Kidney (tissue), 14 donors: ENCODE data around the gene TCN2. TPM values are rescaled to one million over a fixed set of nuclear protein-coding genes. Genes with fewer than 3 reads are reported as not detected.

Experiments
- DNase-seq, 5 donors: peaks; one replicate each; pipeline ENCODE4 v3.0.0-alpha.2; 2013 to 2020
- FAIRE-seq: peaks from 2 replicates; lab custom pipeline; 2012; peaks lifted over from hg19 to GRCh38; lab: Jason Lieb, UNC
- H3K27ac ChIP-seq, 2 donors: one replicate each; pipeline ENCODE4 v1.7.0; 2013; ENCODE audit warnings: low read depth in 2 of 2, low read length in 2 of 2, inconsistent platforms in 1 of 2
- H3K27me3 ChIP-seq: one replicate; pipeline ENCODE4 v1.7.1; 2013; ENCODE audit warnings: low read length, inconsistent platforms; ENCODE audit not compliant: control insufficient read depth, insufficient read depth
- H3K36me3 ChIP-seq, 3 donors: one replicate each; pipeline versions ENCODE4 v1.7.0 to v1.7.1; 2013; ENCODE audit warnings: low read length in 3 of 3, control low read depth in 1 of 3, inconsistent platforms in 1 of 3; ENCODE audit not compliant: insufficient read depth in 3 of 3, control insufficient read depth in 2 of 3
- H3K4me1 ChIP-seq, 3 donors: one replicate each; pipeline versions ENCODE4 v1.7.0 to v1.7.1; 2013; ENCODE audit warnings: low read length in 3 of 3, inconsistent platforms in 1 of 3, low read depth in 1 of 3; ENCODE audit not compliant: control insufficient read depth in 2 of 3, insufficient read depth in 2 of 3
- H3K4me3 ChIP-seq, 3 donors: one replicate each; pipeline versions ENCODE4 v1.7.0 to v1.8.1; 2013; ENCODE audit warnings: low read length in 3 of 3, control low read depth in 1 of 3, inconsistent platforms in 1 of 3
- H3K9ac ChIP-seq, 3 donors: one replicate each; pipeline versions ENCODE4 v1.7.0 to v1.7.1; 2013; ENCODE audit warnings: low read length in 3 of 3, control low read depth in 1 of 3, inconsistent platforms in 1 of 3
- H3K9me3 ChIP-seq, 3 donors: one replicate each; pipeline versions ENCODE4 v1.7.0 to v1.7.1; 2013; ENCODE audit warnings: low read length in 3 of 3, control low read depth in 1 of 3, inconsistent platforms in 1 of 3; ENCODE audit not compliant: control insufficient read depth in 2 of 3, insufficient read depth in 1 of 3
- CTCF ChIP-seq: IDR thresholded peaks from 3 replicates; pipeline ENCODE4 v1.5.1; 2012; ENCODE audit warnings: mild to moderate bottlenecking, moderate library complexity, borderline replicate concordance; ENCODE audit not compliant: insufficient read depth; ENCODE audit errors: extremely low read depth
- intact Hi-C: fragments of 100-400 bp; cut with DNase I; formaldehyde crosslinking; loops from one replicate; pipeline ENCODE4 v1.11.1; 2022
- polyA plus RNA-seq: library from polyadenylated mRNA; stranded (reverse); fragments of 350-450 nt; fragmentation: Illumina TruSeq; extraction: RNeasy Lipid Tissue Mini Kit (QIAGEN cat#74804); gene quantifications from one replicate; pipeline ENCODE4 v1.2.3, GENCODE V29; 2014; ENCODE audit warnings: low read depth, low replicate concordance; ENCODE audit not compliant: insufficient read depth
- total RNA-seq: library from RNA; stranded (reverse); fragmentation: NEBNext Ultra II Directional; extraction: Animal tissue kit (Norgen Biotek cat#: 25700); gene quantifications from one replicate; pipeline ENCODE4 v1.2.1, GENCODE V29; 2021
- donor health status: control.
- donor health status: control.
- donor health status: control.
- donor health status: control.
- donor health status: control.
- donor health status: DM: yes; HTN: yes; CAD: no.
- donor health status: Normal renal cell carcinoma (clear cell type).

Gene TCN2
- total and polyA plus RNA-seq, 2 donors from 2014 or later = 71.3 to 174 TPM

- FAIRE-seq (no peak), DNase-seq (no peak)
- H3K4me3 ChIP-seq = no peak overlapping the region
- TF ChIP-seq CTCF = no peak
- no peak overlapping the region for H3K27ac ChIP-seq
- peaks cover 0 to 23% (median 16%) of the 10 kb centered on the region in 3 donors for H3K4me1 ChIP-seq
- H3K36me3 ChIP-seq = no peaks in the 10 kb centered on the region
- no peaks in the 10 kb centered on the region for H3K27me3 ChIP-seq
- intact Hi-C loops = no loop called here
- H3K9me3 ChIP-seq = no peaks in the 10 kb centered on the region
- H3K9ac ChIP-seq = no peak overlapping the region
Observed at GRCh38 chr22:30568137-30568805, 38.7 kb upstream of the TCN2 start.

DNA sequence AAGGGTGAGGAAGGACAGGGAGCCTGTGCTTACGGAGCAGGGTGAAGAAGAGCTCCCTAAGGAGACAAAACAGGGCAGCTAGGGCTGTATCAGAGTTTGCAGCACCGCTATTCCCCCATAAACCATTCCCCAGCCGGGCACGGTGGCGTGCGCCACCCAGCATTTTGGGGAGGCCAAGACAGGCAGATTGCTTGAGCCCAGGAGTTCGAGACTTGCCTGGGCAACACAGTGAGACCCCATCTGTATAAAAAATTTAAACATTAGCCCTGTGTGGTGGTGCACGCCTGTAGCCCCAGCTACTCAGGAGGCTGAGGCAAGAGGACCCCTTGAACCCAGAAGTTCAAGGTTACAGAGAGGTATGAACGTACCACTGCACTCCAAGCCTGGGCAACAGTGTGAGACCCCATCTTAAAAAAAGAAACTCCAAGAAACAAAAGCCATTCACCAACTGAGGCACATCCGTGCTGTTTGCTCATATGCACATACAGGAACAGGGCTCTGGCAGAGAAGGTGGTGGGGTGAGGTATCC is 37.2 kb upstream of the TCN2 start:
- no peaks in the 10 kb centered on the region for H3K27me3 ChIP-seq
- no peak overlapping the region for H3K9ac ChIP-seq
- no peak overlapping the region for H3K4me3 ChIP-seq
- no peak for FAIRE-seq
- H3K9me3 ChIP-seq = no peaks in the 10 kb centered on the region
- peaks cover 0 to 25% (median 20%) of the 10 kb centered on the region in 3 donors for H3K4me1 ChIP-seq
- H3K36me3 ChIP-seq = no peaks in the 10 kb centered on the region
- H3K27ac ChIP-seq = no peak overlapping the region
- no peak for DNase-seq
- intact Hi-C loops = no loop called here
- TF ChIP-seq CTCF = no peak

- Histone ChIP-seq H3K27ac (no peak overlapping the region), H3K9me3 (no peaks in the 10 kb centered on the region), H3K36me3 (peaks cover 0 to 4% (median 4%) of the 10 kb centered on the region in 3 donors), H3K4me3 (peak overlapping the region in 1 of 3 donors; percentile 65), H3K27me3 (no peaks in the 10 kb centered on the region), H3K4me1 (peaks cover 0 to 36% (median 10%) of the 10 kb centered on the region in 3 donors), H3K9ac (no peak overlapping the region)
- no peak for DNase-seq
- TF ChIP-seq CTCF = no peak
- FAIRE-seq = no peak
- intact Hi-C loops = no loop called here
Observed at GRCh38 chr22:30572210-30572609, 34.8 kb upstream of the TCN2 start.
